Stimulated activated CD8-positive, alpha-beta memory T cell treated with anti-CD3 and anti-CD28 coated beads, Interleukin-15, amount 100 ng/mL, for 1 hour (primary cell): ENCODE measurements around the gene FEN1.

Experiments
- DNase-seq: peaks from one replicate; pipeline ENCODE4 v3.0.0-alpha.2; 2020; ENCODE audit warnings: low read depth

The FEN1 gene

DNA sequence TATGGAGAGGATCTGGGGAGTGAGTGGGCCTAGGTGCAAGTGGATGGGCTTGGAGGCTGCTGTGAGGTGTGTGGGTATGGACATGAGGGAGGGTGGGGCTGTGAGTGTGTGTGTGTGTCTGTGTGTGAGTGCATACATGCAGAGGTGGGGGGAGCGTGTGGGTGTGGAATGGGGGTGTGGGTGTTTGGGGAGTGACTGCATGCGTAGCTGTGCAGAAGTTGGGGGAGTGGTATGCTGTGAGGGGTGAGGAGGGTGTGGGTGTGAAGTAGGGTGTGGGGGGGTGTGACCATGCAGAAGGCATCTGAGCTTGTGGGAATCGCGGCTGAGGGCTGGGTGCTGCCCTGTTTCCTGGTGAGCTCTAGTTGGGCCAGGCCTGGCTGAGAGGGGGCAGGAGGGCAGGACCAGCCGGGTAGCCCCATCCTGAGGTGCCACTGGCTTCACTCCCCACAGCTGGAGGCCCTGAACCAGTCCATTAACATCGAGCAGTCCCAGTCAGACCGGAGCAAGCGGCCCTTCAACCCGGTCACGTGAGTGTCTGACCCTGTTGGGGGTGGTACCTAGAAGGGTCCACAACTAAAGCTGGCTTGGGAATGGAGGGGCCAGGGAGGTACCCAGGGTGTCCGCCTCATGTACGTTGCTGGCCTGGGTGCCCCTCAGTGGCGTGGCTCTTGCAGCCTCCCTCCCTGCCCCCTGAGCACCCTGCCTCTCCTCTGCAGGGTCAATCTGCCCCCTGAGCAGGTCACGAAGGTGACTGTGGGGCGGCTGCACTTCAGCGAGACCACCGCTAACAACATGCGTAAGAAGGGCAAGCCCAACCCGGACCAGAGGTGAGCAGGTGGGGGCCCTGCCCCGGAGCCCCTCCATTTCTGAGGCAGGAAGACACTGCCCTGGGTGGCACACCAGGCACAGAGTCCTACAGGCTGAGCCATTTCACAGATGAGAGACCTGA, 16.8 kb upstream of the FEN1 start:
- DNase-seq: no peak

DNA sequence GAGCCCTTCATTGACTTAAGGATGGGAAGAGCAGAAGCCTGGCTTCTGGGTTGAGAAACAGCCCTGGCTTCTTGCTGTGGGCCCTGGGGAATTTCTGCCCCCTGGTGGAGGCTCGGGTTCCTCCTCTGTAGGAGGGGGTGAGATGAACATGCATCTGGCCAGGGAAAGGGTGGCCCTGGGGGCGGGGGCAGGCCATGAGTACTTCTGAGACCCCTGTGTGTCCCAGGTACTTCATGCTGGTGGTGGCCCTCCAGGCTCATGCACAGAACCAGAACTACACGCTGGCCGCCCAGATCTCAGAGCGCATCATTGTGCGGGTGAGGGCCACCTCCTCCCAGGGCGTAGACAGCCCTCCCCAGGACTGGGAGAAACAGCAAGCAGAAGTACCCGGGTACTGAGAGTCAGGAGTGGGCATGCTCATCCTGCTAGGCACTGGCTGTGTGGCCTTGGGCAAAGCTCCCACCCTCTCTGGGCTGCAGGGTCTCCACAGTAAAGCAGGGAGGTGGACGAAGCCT, 16.1 kb upstream of the FEN1 start:
- DNase-seq: peak; percentile 21

DNA sequence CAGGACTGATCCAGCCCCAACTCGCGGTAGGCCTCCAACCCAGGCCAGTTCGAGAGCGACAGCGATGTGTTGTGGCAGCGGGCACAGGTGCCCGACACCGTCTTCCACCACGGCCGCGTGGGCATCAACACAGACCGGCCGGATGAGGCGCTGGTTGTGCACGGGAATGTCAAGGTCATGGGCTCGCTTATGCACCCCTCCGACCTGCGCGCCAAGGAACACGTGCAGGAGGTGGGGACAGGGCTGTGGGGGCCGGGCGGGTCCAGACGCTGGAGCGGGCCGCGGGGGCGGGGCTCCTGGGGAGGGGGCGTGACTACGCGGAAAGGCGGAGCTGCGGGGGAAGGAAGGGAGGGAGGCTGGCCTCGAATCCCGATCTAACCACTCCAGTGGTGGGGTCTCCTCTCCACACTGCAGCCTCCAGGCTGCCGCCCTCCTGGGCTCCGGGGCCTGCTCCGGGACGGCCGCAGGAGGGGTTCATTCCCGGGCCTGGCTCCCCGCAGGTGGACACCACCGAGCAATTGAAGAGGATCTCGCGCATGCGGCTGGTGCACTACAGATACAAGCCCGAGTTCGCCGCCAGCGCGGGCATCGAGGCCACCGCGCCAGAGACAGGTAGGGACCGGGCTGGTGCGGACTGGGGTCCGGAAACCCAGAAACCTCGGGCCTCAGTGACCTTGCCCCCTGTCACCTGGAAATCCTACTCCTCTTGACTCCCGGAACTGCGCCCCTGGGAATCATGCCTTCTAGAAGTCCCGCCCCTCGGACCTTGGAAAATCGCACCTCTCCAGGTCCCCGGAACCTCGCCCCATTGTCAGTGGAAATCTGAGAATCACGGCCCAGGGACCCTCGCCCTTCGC, 15.2 kb upstream of the FEN1 start:
- peak; percentile 34 for DNase-seq

DNA sequence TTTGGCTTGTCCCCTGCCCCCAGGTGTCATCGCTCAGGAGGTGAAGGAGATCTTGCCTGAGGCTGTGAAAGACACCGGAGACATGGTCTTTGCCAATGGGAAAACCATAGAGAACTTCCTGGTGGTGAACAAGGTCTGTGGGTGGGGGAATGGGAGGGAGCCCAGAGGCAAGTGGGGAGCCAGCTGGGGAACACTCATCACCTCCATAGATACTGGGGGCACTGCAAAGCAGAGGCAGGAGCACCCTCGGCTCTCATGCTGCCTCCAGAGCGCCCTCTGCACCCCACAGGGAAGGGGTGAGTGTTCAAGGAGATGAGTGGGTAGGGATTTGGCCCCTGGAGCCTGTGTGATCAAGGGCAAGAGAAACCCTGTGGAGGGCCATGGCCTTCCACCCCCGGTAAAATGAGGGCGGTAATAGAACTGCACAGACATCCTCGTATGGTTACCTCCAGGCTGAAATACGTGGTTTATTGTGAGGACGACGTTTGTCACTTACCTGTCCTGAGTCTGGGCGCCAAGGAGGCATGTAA, 14.3 kb upstream of the FEN1 start:
- DNase-seq: no peak

DNA sequence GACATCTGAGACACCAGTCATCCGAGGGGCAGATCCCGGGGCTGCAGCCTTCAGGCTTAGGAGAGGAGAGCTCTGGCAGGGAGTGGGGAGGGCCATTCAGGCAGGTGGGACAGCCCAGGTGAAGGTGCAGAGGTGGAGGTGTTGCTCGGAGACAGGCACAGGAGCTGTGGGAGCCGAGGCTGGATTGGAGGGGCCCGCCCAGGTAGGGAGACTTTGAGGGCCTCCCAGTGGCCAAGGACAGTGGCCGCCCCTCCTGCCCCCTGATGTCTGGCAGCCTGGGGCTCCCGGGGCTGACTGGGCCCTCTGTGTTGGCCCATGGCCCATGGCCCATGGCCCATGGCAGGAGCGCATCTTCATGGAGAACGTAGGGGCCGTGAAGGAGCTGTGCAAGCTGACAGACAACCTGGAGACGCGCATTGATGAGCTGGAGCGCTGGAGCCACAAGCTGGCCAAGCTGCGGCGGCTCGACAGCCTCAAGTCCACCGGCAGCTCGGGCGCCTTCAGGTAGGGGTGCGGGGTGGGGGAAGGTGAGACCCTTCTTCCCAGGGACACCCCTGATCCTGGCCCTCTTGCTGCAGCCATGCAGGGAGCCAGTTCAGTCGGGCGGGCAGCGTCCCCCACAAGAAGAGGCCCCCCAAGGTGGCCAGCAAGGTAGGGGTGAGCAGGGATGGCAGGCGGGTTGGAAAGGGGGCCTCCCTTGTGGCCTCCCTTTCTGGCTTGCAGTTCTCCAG, 13.6 kb upstream of the FEN1 start:
- DNase-seq: no peak

DNA sequence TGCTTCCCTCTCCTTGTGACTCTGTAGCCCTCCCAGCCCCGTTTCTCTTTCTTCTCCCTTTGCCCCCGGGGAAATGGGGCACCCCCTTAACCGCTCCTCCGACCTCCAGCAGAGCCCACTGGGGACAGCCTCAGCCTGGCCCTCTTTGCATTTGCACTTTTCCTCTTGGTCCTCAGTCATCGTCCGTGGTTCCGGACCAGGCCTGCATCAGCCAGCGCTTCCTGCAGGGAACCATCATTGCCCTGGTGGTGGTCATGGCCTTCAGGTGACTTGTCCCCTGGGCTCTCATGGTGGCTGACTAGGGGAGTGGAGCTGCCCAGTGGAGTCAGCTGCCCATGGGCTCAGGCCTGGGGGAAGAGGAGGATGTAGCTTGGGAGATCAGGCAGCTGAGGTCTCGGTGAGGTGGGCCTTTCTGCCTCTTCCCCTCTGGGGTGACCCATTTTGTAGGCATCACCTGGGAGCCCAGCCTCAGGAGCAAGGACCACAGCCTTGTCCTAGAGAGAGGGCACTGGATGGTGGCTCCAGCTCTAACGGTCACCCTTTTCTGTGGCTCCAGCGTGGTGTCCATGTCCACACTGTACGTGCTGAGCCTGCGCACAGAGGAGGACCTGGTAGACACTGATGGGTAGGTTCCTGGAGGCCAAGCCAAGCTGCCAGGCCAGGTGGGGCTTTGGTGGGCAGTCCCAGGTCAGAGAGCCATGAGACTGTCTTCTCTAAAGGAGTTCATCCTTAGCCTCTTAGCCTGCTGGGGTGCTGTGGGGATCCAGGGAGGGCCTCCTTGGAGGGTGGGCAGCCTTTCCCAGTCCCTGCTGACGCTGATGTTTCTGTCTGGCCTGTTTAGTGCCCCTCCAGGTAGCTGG, 12.8 kb upstream of the FEN1 start:
- DNase-seq: no peak

DNA sequence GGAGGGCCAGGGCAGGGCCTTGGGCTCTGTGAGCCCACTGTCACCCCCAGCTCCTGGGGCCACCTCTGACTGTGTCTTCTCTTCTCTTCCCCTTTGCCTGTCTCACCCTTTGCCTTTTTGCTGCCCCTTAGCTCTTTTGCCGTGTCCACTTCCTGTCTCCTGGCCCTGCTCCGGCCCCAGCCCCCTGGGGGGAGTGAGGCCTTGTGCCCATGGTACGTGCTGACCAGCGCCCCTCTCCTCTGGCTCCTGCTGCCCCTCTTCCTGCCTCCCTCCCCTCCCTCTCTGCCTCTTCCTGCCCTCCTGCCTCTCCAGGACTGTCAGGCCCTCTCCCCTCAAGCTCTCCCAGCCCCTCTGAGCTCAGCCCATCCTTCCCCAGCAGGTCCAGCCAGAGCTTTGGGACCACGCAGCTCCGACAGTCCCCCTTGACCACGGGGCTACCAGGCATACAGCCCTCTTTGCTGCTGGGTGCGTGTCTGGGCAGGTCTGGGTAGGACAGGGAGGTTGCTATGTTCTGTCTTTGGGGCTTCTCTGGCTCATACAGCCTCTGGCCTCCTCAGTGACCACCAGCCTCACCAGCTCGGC, 12.0 kb upstream of the FEN1 start:
- DNase-seq: no peak

DNA sequence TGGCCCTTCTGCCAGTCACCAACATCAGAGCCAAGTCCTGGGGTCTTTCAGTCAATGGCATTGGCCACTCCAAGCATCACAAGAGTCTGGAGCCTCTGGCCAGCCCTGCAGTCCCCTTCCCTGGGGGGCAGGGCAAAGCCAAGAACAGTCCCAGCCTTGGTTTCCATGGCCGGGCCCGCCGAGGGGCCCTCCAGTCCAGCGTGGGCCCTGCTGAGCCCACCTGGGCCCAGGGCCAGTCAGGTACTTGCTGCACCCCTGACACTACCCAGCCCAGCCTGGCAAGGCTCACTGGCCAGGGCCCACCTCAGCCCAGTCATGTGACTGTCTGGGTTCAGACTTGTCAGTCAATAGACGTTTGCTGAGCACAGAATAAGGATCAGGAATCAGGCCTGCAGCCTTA, 11.1 kb upstream of the FEN1 start:
- DNase-seq: no peak

DNA sequence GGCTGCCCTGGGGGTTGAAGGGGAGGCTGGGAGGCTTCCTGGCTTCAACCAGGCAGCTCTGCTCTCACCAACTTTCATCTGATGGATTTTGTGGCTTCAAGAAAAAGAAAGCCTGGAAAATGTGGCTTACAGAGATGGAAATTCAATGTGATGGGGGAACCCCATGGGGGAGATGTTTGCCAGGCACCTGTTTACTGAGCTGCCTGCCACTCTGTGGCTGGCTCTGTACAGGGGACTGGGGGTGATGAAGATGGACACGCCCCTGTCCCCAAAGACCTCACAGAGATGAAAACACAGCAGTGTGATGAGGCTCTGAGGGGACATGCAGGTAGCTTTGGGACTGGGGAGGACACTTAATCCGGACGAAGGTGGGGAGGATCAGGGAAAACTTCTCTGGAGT, 10.4 kb upstream of the FEN1 start:
- DNase-seq: no peak

DNA sequence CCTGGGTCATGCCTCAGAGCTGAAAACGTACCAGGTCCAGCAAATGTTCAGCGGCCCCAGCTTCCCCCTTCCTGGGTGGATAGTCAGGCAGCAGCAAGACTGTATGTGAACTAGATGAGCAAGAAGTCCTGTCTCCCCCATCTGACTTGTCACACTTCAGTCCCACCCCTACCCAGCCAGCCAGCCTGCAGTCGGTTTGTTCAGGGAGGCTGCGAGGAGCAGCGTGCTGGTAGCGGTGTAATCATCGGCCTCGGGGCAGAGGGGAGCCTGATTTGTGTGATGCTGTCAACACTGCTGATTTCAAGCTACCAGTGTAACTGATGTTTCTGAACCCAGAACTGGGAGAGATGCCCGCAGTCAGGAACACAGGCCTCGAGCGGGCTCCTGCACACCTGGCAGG, 9.9 kb upstream of the FEN1 start:
- no peak for DNase-seq

DNA sequence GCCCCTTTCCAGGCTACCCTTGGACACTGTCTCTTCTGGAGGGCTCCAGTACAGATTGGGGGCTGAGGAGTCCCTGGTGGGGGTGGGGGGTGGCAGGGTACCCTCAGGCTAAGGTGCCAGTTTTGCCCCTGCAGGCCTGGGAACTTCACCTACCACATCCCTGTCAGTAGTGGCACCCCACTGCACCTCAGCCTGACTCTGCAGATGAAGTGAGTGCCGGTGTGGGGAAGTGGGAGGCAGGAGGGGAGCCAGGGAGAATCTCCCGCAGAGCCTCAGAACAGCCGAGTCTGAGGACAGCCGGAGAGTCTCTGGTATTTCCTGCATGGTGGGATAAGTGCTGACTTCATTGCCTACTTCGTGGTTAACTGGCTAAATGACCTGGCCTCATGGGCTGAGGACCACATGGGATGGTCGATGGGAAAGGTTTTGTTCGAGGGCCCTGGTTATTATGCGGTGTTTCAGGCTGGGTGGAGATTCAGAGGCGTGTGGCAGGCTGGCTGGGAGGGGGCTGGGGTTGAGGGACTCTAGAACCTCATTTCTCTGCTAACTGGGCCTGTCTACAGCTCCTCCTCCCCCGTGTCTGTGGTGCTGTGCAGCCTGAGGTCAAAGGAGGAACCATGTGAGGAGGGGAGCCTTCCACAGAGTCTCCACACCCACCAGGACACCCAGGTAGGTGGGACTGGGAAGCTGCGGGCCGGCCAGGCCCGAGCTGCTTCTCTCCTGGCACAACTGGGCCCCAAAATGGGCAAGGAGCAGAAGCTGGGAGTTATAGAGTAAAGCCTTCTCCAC, 8.8 kb upstream of the FEN1 start:
- DNase-seq: no peak

DNA sequence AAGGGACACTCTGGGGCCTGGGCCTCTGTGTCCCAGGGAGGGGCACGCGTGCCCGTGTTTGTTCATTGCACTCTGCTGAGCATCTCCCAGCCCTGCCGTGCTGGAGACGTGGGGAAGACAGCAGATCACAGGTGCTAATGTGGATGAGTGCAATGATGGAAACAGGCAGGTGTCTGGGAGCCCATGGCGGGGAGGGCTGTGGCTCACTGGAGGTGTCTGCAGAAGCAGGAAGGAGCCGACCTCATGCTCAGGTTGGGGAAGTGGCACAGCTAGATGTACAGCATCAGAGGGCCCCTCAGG, 8.3 kb upstream of the FEN1 start:
- DNase-seq: no peak

DNA sequence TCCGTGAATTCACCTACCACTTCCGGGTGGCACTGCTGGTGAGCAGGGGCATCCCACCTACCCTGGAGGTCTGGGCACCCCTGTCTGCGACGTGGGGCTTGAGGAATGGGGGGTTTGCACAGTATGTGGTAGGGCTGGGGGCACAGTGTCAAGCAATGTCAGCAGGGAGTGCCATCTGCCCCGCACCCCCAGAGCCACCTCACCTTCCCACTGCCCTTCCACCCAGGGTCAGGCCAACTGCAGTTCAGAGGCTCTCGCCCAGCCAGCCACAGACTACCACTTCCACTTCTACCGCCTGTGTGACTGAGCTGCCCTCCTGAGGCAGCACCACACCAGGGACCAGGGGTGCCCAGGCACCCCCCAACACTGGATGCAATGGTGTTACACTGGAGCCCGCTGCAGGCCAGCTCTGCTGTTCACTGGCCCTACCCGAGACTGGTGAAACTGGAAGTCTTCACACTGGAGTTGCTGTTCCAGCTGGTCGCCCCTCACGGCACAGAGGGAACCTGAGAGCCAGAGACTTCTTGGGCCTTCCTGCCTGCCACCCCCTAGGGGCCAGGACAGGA, 6.8 kb upstream of the FEN1 start:
- DNase-seq: no peak

DNA sequence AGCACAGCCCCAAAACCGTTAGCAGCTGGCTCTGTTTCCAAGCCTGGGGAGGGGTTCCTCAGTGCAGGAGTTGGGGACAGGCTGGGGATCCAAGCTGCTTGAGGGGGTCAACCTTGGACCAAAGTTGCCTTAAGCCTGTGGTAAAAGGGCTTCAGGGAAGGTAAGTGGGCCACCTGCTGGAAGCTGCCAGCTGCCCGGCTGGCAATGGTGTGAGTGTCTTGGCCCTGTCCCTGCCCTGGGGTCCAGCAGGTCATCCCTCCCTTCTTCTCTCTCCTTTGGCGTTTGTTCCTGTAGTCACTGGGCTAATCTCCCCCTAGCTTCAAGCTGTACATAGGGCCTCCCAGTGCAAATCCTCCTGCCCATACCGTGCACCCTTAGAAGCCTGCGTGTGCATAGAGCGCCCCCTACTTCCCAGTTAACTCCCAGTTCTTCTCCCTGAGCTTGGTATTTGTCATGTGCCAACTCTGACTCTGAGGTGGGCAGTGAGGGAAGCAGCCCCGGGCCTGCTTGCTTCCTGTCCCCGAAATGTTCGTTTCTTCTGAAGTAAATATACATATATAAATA, 4.7 kb upstream of the FEN1 start:
- no peak for DNase-seq

DNA sequence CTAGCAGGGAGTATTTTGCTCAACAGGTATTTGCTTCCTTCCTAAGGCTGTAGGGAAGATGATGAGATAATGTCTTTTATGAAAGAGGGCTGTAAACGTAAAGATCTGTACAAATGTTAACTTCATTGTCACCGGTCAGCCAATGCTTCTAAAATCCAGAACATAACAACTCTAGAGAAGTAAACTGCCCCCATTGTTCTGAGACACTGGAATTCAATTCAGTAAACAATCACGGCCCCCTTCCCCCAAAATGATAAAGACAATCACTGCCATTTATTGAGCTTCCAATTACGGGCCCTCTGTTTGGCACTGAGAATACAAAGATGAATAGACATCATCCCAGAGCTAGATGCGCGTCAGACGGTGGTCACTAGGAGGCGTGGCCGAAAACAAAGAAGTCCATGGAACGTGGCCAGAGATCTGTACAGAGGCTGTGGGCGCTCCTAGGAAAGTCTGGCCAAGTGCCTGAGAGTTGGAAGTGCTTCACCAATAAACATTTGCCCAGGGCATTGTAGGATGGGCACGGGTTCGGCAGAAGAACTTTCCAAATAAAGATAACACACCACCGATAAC, 888 bp upstream of the FEN1 start:
- no peak for DNase-seq

DNA sequence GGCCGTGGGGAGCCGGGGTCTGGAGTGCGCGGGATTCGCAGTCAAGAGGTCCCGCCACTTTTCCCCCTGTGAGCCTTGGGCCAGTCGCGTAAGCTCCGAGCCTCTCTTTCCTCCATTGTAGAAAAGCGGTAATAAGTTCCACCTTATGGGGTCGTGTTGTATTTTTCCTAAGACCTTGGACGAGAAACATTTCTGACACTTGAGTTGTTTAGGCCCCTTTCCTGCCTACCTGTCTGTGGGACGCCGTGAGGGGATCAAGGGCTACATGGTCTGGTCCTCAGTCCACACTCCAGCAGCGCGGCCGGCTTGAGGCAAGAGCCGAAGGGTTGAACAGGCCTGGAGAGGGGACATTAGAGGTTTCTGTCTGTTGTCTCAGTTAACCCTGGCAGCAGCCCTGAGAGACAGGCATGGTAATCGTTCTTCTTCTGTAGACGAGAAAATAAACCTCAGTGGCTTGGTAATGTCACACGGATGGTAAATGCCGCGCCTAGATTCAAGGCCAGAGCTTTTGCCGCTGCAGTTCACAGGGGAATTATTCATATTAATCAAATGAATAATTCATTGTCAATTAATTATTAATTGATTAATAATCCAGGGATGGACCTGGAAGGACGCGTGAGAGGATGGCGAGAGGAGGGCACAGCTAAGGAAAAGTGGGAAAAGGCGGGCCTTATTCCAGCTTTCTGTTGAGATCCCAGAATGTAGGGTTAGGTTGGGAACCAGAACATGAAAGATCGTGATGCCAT, 545 bp downstream of the FEN1 start:
- DNase-seq: no peak

DNA sequence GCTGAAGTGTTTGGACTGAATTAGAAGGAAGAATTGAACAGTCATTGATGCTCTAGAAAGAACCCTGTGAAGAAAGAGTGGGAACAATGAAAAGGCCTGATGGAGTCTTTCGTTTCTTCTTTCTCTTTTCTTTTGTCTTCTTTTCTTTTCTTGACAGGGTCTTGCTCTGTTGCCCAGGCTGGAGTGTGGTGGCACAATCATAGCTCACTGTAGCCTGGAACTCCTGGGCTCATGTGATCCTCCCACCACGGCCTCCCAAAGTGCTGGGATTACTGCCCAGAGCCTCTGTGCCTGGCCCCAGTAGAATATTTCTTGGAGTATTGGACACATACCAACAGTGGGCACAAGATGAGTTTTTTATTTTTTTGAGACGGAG, 1.1 kb downstream of the FEN1 start:
- DNase-seq: no peak

DNA sequence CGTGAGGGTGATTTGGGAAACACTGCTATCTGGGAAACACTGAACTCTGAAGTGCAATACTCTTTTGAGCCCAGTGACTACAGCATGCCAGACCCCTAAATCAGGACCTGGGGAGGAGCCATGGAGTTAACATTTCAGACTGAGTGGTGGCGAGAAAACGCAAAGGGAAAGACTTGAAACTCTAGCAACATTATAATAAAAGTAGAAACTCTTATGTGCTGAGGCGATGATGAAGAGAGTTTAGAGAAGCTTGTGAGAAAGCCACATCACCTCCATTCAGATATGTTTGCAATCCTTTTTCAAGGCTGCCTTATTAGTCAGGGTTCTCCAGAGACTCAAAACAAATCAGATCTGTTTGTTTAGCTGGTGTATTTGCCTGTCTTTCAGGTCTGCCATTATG, 1.9 kb downstream of the FEN1 start:
- DNase-seq: no peak
